CD14-positive monocyte (primary cell): Measurements from ENCODE around the gene DOCK1. TPM values are rescaled to one million over a fixed set of nuclear protein-coding genes. Genes with fewer than 3 reads are reported as not detected.

Source experiments
- DNase-seq, 3 donors: peaks; one replicate each; pipeline ENCODE4 v3.0.0-alpha.2; 2011 to 2022
- H2AFZ ChIP-seq: 2 replicates; pipeline ENCODE4 v1.6.0; 2012; ENCODE audit warnings: mild to moderate bottlenecking, low read depth, low read length, inconsistent platforms; ENCODE audit not compliant: insufficient read depth, poor library complexity, severe bottlenecking
- H3K27ac ChIP-seq, 2 donors: 1 replicate in 1 of 2; 2 replicates in 1 of 2; pipeline ENCODE4 v1.5.1; 2012 to 2013; ENCODE audit warnings: low read length in 2 of 2, control low read depth in 1 of 2, inconsistent platforms in 1 of 2, low read depth in 1 of 2, mild to moderate bottlenecking in 1 of 2
- H3K27me3 ChIP-seq, 2 donors: one replicate each; pipeline versions ENCODE4 v1.6.0 to v1.6.1; 2011 to 2013; ENCODE audit warnings: low read length in 2 of 2; ENCODE audit not compliant: control insufficient read depth in 2 of 2, insufficient read depth in 2 of 2
- H3K36me3 ChIP-seq, 2 donors: replicated peaks in 1 of 2; 1 replicate in 1 of 2; 2 replicates in 1 of 2; pipeline versions ENCODE4 v1.5.1 to v1.6.1; 2012 to 2013; ENCODE audit warnings: low read length in 2 of 2, control low read depth in 1 of 2, inconsistent platforms in 1 of 2, mild to moderate bottlenecking in 1 of 2; ENCODE audit not compliant: insufficient read depth in 2 of 2, control insufficient read depth in 1 of 2
- H3K4me1 ChIP-seq, 2 donors: 1 replicate in 1 of 2; 2 replicates in 1 of 2; pipeline versions ENCODE4 v1.5.1 to v1.6.1; 2012 to 2013; ENCODE audit warnings: low read length in 2 of 2, control low read depth in 1 of 2, inconsistent platforms in 1 of 2, mild to moderate bottlenecking in 1 of 2, moderate library complexity in 1 of 2; ENCODE audit not compliant: insufficient read depth in 2 of 2, control insufficient read depth in 1 of 2
- H3K4me2 ChIP-seq: replicated peaks from 2 replicates; pipeline ENCODE3; 2012; ENCODE audit warnings: low read length, moderate library complexity, mild to moderate bottlenecking; ENCODE audit not compliant: poor library complexity, severe bottlenecking; ENCODE audit errors: extremely low read depth
- H3K4me3 ChIP-seq, 3 experiments: fragments of 200-600 bp in 1 of 3; sonication (generic) in 1 of 3; replicated peaks in 1 of 3; 1 replicate in 2 of 3; 2 replicates in 1 of 3; pipeline ENCODE4 v1.5.1; 2011 to 2013; ENCODE audit warnings: low read length in 3 of 3, mild to moderate bottlenecking in 3 of 3, control low read depth in 2 of 3, low read depth in 2 of 3, inconsistent platforms in 1 of 3, moderate library complexity in 1 of 3
- H3K79me2 ChIP-seq: 2 replicates; pipeline ENCODE4 v1.6.0; 2012; ENCODE audit warnings: mild to moderate bottlenecking, control low read depth, inconsistent platforms, low read length, moderate library complexity; ENCODE audit not compliant: insufficient read depth
- H3K9ac ChIP-seq: 2 replicates; pipeline ENCODE4 v1.6.0; 2017; ENCODE audit warnings: low read length, mild to moderate bottlenecking; ENCODE audit not compliant: insufficient read depth, poor library complexity, severe bottlenecking
- H3K9me3 ChIP-seq, 2 donors: replicated peaks in 1 of 2; 1 replicate in 1 of 2; 2 replicates in 1 of 2; pipeline versions ENCODE4 v1.5.1 to v1.6.1; 2012 to 2013; ENCODE audit warnings: low read length in 2 of 2, control low read depth in 1 of 2; ENCODE audit not compliant: control insufficient read depth in 1 of 2, insufficient read depth in 1 of 2
- H4K20me1 ChIP-seq: 2 replicates; pipeline ENCODE4 v1.6.0; 2012; ENCODE audit warnings: mild to moderate bottlenecking, low read length, control low read depth, moderate library complexity; ENCODE audit not compliant: insufficient read depth
- H3K27ac Mint-ChIP-seq, 7 donors: one replicate each; pipeline ENCODE4 v1.8.0; 2020; ENCODE audit warnings: mild to moderate bottlenecking in 7 of 7, mixed read lengths in 7 of 7, moderate library complexity in 6 of 7, inconsistent platforms in 2 of 7
- H3K27me3 Mint-ChIP-seq, 3 donors: one replicate each; pipeline ENCODE4 v1.8.0; 2021 to 2022; ENCODE audit warnings: low read depth in 3 of 3, mild to moderate bottlenecking in 3 of 3, mixed read lengths in 3 of 3, moderate library complexity in 3 of 3, inconsistent platforms in 1 of 3
- H3K36me3 Mint-ChIP-seq, 2 donors: one replicate each; pipeline ENCODE4 v1.8.0; 2020; ENCODE audit warnings: mixed read lengths in 2 of 2, inconsistent platforms in 1 of 2, mild to moderate bottlenecking in 1 of 2
- H3K4me1 Mint-ChIP-seq: one replicate; pipeline ENCODE4 v1.8.0; 2020; ENCODE audit warnings: mild to moderate bottlenecking, mixed read lengths
- H3K4me3 Mint-ChIP-seq, 2 donors: one replicate each; pipeline ENCODE4 v1.8.0; 2020; ENCODE audit warnings: mild to moderate bottlenecking in 2 of 2, mixed read lengths in 2 of 2, moderate library complexity in 1 of 2
- H3K9me3 Mint-ChIP-seq, 7 donors: one replicate each; pipeline ENCODE4 v1.8.0; 2020 to 2022; ENCODE audit warnings: mixed read lengths in 7 of 7, mild to moderate bottlenecking in 6 of 7, moderate library complexity in 6 of 7, inconsistent platforms in 2 of 7
- CTCF ChIP-seq: fragments of 200-600 bp; IDR thresholded peaks from one replicate; pipeline ENCODE4 v1.8.0; 2022; ENCODE audit warnings: antibody characterized with exemption, mild to moderate bottlenecking
- WGBS: methylation state at CpG from one replicate; pipeline ENCODE4 v1.1.5; 2013; ENCODE audit warnings: missing lambda C conversion rate; ENCODE audit not compliant: insufficient coverage; 5-methylcytosine and 5-hydroxymethylcytosine counted together
- intact Hi-C, 2 donors: fragments of 100-400 bp; cut with micrococcal nuclease; formaldehyde crosslinking; loops; one replicate each; pipeline versions ENCODE4 v1.15.0 to v1.15.1; 2023
- polyA plus RNA-seq, 3 donors: library from polyadenylated mRNA; depleted of rRNA in 1 of 3; unstranded in 2 of 3; stranded (reverse) in 1 of 3; fragments of 300-500 nt in 2 of 3; fragments of >200 nt in 1 of 3; fragmentation: Illumina TruSeq in 2 of 3; gene quantifications; 1 replicate in 2 of 3; 2 replicates in 1 of 3; pipeline ENCODE4 v1.2.3, GENCODE V29; 2012 to 2021

Gene DOCK1
- polyA plus RNA-seq, 3 donors, result 0.31 to 0.35 TPM; not detected in 1

GRCh38 chr10:127179612-127180250, 274.5 kb downstream of the DOCK1 start:
- Histone ChIP-seq H2AFZ (no peak overlapping the region), H4K20me1 (no peaks in the 10 kb centered on the region), H3K9ac (no peak overlapping the region), H3K4me1 (no peaks in the 10 kb centered on the region), H3K27ac (no peak overlapping the region), H3K4me2 (no peak overlapping the region), H3K4me3 (no peak overlapping the region), H3K36me3 (no peaks in the 10 kb centered on the region), H3K79me2 (no peaks in the 10 kb centered on the region), H3K9me3 (no peaks in the 10 kb centered on the region), H3K27me3 (no peaks in the 10 kb centered on the region)
- intact Hi-C loops, result no loop called here
- no peak overlapping the region for H3K4me3 Mint-ChIP-seq
- peaks cover 0 to 2% (median 0%) of the 10 kb centered on the region in 7 donors for H3K9me3 Mint-ChIP-seq
- no peak overlapping the region for H3K27ac Mint-ChIP-seq
- no peak for TF ChIP-seq CTCF
- peaks cover 0 to 1% (median 0%) of the 10 kb centered on the region in 3 donors for H3K27me3 Mint-ChIP-seq
- peaks cover 9% of the 10 kb centered on the region for H3K4me1 Mint-ChIP-seq
- DNase-seq, result no peak
- H3K36me3 Mint-ChIP-seq, result no peaks in the 10 kb centered on the region
- 90% methylated on average over 3 of the region's 6 CpGs for whole genome bisulfite sequencing

GRCh38 chr10:127182161-127182560, 276.9 kb downstream of the DOCK1 start:
- Histone ChIP-seq H3K79me2 (no peaks in the 10 kb centered on the region), H2AFZ (no peak overlapping the region), H3K4me3 (no peak overlapping the region), H3K27me3 (no peaks in the 10 kb centered on the region), H3K4me2 (no peak overlapping the region), H3K36me3 (no peaks in the 10 kb centered on the region), H3K9ac (no peak overlapping the region), H3K27ac (no peak overlapping the region), H3K9me3 (no peaks in the 10 kb centered on the region), H4K20me1 (no peaks in the 10 kb centered on the region), H3K4me1 (no peaks in the 10 kb centered on the region)
- no peak for DNase-seq
- Mint-ChIP-seq H3K4me1 (peaks cover 5% of the 10 kb centered on the region), H3K4me3 (no peak overlapping the region), H3K27ac (no peak overlapping the region), H3K27me3 (no peaks in the 10 kb centered on the region), H3K36me3 (no peaks in the 10 kb centered on the region), H3K9me3 (peaks cover 0 to 10% (median 2%) of the 10 kb centered on the region in 7 donors)
- intact Hi-C loops, result no loop called here
- TF ChIP-seq CTCF, result no peak
- WGBS, result no CpG with 5 or more reads among the region's 4 CpGs
